ENCODE results near the gene COL13A1. TPM values are rescaled to one million over a fixed set of nuclear protein-coding genes. Genes with fewer than 3 reads are reported as not detected.

The COL13A1 gene
- total and polyA plus RNA-seq, 7 donors, result 0.69 to 5.7 (median 2.9) TPM

DNA sequence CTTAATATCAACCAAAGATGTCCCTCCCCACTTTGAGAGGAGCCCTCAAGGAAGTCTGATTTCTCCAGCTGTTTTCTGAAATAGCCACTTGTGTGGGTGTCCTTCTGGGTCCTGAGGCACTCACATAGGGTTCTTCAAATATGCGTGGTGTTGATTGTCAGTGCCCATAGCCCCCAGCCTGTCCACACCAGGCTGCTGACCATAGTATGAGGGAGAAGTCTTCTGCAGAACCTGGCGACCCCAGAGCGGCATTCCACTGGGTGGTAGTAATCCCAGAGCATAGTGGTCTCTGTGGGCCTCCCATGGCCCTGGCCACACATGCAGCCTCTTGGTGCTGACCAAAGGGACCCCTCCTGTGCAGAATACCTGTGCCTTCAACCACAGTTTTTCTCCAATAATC lies 168.3 kb downstream of the COL13A1 start:
- no peak overlapping the region for H3K4me3 ChIP-seq
- H3K4me1 ChIP-seq, result no peaks in the 10 kb centered on the region
- TF ChIP-seq EP300 (IDR thresholded peaks at IDR 0.05) (no peak), POLR2AphosphoS5 (IDR thresholded peaks at IDR 0.05) (no peak), POLR2A (IDR thresholded peaks at IDR 0.05) (no peak)
- TF ChIP-seq, protein P1, sequence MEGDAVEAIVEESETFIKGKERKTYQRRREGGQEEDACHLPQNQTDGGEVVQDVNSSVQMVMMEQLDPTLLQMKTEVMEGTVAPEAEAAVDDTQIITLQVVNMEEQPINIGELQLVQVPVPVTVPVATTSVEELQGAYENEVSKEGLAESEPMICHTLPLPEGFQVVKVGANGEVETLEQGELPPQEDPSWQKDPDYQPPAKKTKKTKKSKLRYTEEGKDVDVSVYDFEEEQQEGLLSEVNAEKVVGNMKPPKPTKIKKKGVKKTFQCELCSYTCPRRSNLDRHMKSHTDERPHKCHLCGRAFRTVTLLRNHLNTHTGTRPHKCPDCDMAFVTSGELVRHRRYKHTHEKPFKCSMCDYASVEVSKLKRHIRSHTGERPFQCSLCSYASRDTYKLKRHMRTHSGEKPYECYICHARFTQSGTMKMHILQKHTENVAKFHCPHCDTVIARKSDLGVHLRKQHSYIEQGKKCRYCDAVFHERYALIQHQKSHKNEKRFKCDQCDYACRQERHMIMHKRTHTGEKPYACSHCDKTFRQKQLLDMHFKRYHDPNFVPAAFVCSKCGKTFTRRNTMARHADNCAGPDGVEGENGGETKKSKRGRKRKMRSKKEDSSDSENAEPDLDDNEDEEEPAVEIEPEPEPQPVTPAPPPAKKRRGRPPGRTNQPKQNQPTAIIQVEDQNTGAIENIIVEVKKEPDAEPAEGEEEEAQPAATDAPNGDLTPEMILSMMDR (IDR thresholded peaks at IDR 0.05), result no peak
- H3K27me3 ChIP-seq, result no peaks in the 10 kb centered on the region
- 85 to 87% methylated on average over 3 of the region's 3 CpGs for WGBS, 2 donors
- no peak for DNase-seq
- no peak overlapping the region for H3K27ac ChIP-seq
- intact Hi-C loops (cut with DNase I), result no loop called here
- no peaks in the 10 kb centered on the region for H3K9me3 ChIP-seq
- H3K36me3 ChIP-seq, result no peaks in the 10 kb centered on the region

DNA sequence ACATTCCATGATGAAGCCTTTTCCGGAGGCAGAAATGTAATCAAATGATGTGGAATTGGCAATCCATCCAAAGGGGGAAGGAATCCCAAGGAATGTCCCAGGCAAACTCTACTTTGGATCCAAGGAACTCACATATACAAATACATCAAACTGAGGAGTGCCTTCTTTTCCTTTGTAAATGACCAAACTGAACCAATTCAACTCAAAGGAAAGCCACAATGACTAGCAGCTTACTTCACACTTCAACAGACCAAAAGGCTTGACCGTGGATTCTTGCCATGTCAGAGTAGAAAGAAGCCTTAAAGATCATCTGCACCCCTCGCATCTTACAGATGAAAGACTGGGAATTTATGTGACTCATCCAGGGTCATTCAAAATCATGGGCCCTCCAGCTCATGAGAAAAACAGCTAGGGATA lies 171.3 kb downstream of the COL13A1 start:
- WGBS, 2 donors, result 84 to 87% methylated on average over 3 of the region's 3 CpGs
- Histone ChIP-seq H3K27ac (no peak overlapping the region), H3K4me3 (no peak overlapping the region), H3K27me3 (peaks cover 0 to 2% (median 0%) of the 10 kb centered on the region in 3 donors), H3K36me3 (no peaks in the 10 kb centered on the region), H3K9me3 (no peaks in the 10 kb centered on the region), H3K4me1 (no peaks in the 10 kb centered on the region)
- TF ChIP-seq EP300 (IDR thresholded peaks at IDR 0.05) (no peak), POLR2AphosphoS5 (IDR thresholded peaks at IDR 0.05) (no peak), POLR2A (IDR thresholded peaks at IDR 0.05) (no peak)
- TF ChIP-seq, protein P1 (IDR thresholded peaks at IDR 0.05), result no peak
- no peak for DNase-seq
- intact Hi-C loops (cut with DNase I), result no loop called here

DNA sequence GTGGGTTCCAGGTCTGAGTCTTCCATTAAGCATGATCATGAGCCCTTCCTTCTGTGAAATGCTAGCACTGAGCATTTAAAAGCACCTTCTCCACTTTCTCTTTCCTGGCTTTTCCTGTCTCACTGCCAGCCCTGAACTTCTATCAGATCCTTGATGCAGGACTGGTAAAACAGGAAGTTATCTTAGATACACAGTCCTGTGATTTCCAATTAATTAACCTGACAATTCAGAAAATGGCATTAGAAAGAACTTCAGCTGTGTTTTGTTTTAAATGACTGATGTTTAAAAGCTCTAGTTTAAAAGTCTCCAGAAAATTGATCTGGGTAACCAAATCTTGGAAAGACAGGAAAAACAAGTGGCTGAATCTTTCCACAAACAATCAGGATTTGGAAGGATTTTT lies 172.0 kb downstream of the COL13A1 start:
- H3K4me3 ChIP-seq, result no peak overlapping the region
- no peaks in the 10 kb centered on the region for H3K4me1 ChIP-seq
- H3K36me3 ChIP-seq, result no peaks in the 10 kb centered on the region
- H3K27me3 ChIP-seq, result peaks cover 0 to 2% (median 0%) of the 10 kb centered on the region in 3 donors
- intact Hi-C loops (cut with DNase I), result no loop called here
- DNase-seq, result no peak
- no peaks in the 10 kb centered on the region for H3K9me3 ChIP-seq
- TF ChIP-seq POLR2AphosphoS5 (IDR thresholded peaks at IDR 0.05) (no peak), EP300 (IDR thresholded peaks at IDR 0.05) (no peak), POLR2A (IDR thresholded peaks at IDR 0.05) (no peak)
- TF ChIP-seq, protein P1 (IDR thresholded peaks at IDR 0.05), result no peak
- H3K27ac ChIP-seq, result no peak overlapping the region

DNA sequence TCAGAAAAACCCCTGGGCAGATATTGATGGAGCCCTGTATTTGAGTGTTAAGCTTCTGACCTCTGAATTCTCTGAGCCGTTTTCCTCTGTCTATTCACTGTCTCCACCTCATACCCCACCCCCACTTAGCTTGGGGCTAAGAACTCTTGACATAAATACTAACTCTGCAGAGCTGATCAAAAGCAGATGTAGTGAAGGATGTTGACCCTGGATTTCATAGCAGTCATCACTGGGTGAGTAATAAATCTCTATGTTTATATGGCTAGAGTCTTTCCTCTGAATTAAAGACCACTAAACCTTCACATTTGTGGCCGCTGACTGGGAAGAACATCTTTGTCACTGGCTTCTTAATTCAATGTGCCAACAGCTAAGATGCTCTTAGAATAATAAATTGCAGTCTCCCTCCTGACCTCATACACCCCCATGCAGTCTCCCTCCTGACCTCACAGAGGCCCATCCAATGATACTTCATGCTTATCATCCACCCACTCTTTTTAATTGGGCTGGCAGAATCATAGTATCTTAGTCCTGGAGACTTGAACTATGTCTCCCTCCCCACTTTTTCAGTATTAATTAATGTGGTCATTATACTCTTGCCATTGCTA lies 172.9 kb downstream of the COL13A1 start:
- 49 to 62% methylated on average over 2 of the region's 2 CpGs for WGBS, 2 donors
- no peaks in the 10 kb centered on the region for H3K36me3 ChIP-seq
- no peak for TF ChIP-seq POLR2A (IDR thresholded peaks at IDR 0.05)
- TF ChIP-seq POLR2AphosphoS5 (IDR thresholded peaks at IDR 0.05), result no peak
- no peak for TF ChIP-seq EP300 (IDR thresholded peaks at IDR 0.05)
- TF ChIP-seq, protein P1 (IDR thresholded peaks at IDR 0.05), result no peak
- peaks cover 0 to 2% (median 0%) of the 10 kb centered on the region in 3 donors for H3K27me3 ChIP-seq
- no peaks in the 10 kb centered on the region for H3K9me3 ChIP-seq
- H3K27ac ChIP-seq, result no peak overlapping the region
- no peaks in the 10 kb centered on the region for H3K4me1 ChIP-seq
- H3K4me3 ChIP-seq, result no peak overlapping the region
- intact Hi-C loops (cut with DNase I), result no loop called here
- no peak for DNase-seq
